Gastrocnemius medialis (tissue), 4 donors: Measurements from ENCODE around the gene HSD17B13. TPM values are rescaled to one million over a fixed set of nuclear protein-coding genes. Genes with fewer than 3 reads are reported as not detected.
"Not testable (repeated sequence)": the region's sequence is repeated elsewhere in the genome, so short reads cannot be mapped to it uniquely, and the experiment has no call there.

Experiments used
- ATAC-seq, 2 donors: fragments of 150-250 bp; one replicate each; pipeline ENCODE4 v1.9.1; 2016
- DNase-seq, 2 donors: peaks; one replicate each; pipeline ENCODE4 v3.0.0-alpha.2; 2019
- H3K27ac ChIP-seq, 4 donors: fragments of 200-600 bp; sonication (generic); 1 replicate in 1 of 4; 2 replicates in 3 of 4; pipeline ENCODE4 v1.5.1; 2016 to 2018; ENCODE audit warnings: mild to moderate bottlenecking in 2 of 4, moderate library complexity in 1 of 4
- H3K27me3 ChIP-seq, 3 donors: fragments of 200-600 bp; sonication (generic) in 2 of 3; 1 replicate in 1 of 3; 2 replicates in 2 of 3; pipeline versions ENCODE4 v1.5.1 to v1.6.0; 2016 to 2019; ENCODE audit warnings: mild to moderate bottlenecking in 1 of 3, moderate library complexity in 1 of 3
- H3K36me3 ChIP-seq, 2 donors: fragments of 200-600 bp; sonication (generic) in 1 of 2; one replicate each; pipeline ENCODE4 v1.5.1; 2017 to 2018
- H3K4me1 ChIP-seq, 2 donors: fragments of 200-600 bp; sonication (generic) in 1 of 2; one replicate each; pipeline ENCODE4 v1.5.1; 2016 to 2017; ENCODE audit warnings: mild to moderate bottlenecking in 2 of 2
- H3K4me3 ChIP-seq, 4 donors: fragments of 200-600 bp; sonication (generic) in 3 of 4; 1 replicate in 1 of 4; 2 replicates in 3 of 4; pipeline ENCODE4 v1.5.1; 2016 to 2019; ENCODE audit warnings: mild to moderate bottlenecking in 2 of 4
- H3K9me3 ChIP-seq, 3 donors: fragments of 200-600 bp; sonication (generic) in 2 of 3; 1 replicate in 1 of 3; 2 replicates in 2 of 3; pipeline ENCODE4 v1.5.1; 2016 to 2019
- CTCF ChIP-seq, 5 experiments: fragments of 450-650 bp in 3 of 5; fragments of 200-600 bp in 2 of 5; sonication (generic) in 2 of 5; IDR thresholded peaks in 4 of 5; conservative IDR thresholded peaks in 1 of 5; 1 replicate in 4 of 5; 2 replicates in 1 of 5; pipeline ENCODE4 v1.5.1; 2016 to 2019; ENCODE audit warnings: antibody characterized with exemption in 5 of 5, mild to moderate bottlenecking in 3 of 5, moderate library complexity in 3 of 5
- POLR2A ChIP-seq, 2 donors: fragments of 450-650 bp; IDR thresholded peaks; one replicate each; pipeline ENCODE4 v1.6.1; 2017; ENCODE audit warnings: antibody characterized with exemption in 2 of 2, mild to moderate bottlenecking in 2 of 2, moderate library complexity in 2 of 2
- in situ Hi-C, 4 donors: fragments of 200-750 bp; cut with MboI; loops; one replicate each; pipeline versions ENCODE4 v1.15.0 to v1.8.0; 2017; ENCODE audit warnings: low sequenced_read_pairs in 4 of 4
- intact Hi-C: fragments of 100-400 bp; cut with DNase I; formaldehyde crosslinking; loops from one replicate; pipeline ENCODE4 v1.15.1; 2023; ENCODE audit warnings: low total_unique reads
- total RNA-seq, 4 donors: library from RNA; depleted of rRNA; stranded (reverse); fragments of >200 nt; gene quantifications; one replicate each; pipeline versions ENCODE4 v1.1.0 to v1.2.3, GENCODE V29; 2016

Gene HSD17B13
- total RNA-seq, 4 donors from 2014 or later, result 0.13 to 0.58 (median 0.28) TPM

DNA sequence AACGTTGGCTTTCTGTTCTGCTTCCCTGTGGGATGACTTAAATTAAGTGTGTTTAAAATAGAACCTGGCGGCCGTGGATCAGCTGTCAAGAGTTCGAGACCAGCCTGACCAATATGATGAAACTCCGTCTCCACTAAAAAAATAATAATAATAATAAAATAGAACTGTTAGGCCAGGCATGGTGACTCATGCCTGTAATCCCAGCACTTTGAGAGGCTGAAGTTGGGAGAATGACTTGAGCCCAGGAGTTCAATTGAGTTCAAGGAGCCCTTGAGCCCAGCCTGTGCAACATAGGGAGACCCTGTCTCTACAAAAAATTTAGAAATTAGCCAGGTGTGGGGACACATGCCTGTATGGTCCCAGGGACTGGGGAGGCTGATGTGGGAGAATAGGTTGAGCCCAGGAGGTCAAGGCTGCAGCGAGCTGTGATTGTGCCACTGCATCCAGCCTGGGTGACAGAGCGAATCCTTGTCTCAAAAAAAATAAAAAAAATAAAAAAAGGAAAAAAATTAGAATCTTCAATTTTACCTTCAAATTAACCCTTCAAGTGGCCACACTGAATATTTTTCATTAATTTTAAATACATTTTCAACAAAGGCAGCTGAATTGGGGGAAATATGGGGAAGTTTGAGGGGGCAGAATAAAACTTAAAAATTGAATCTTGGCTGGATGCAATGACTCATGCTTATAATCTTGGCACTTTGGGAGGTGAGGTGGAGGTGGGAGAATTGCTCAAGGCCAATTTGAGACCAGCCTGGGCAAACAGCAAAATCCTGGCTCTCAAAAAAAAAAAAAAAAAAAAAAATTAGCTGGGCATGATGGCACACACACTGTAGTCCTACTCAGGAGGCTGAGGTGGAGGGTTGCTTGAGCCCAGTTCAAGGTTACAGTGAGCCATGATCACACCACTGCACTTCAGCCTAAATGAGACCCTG, 31.8 kb upstream of the HSD17B13 start:
- intact Hi-C loops (loop anchor here (5.0 to 10.0 kb wide), 2 partner anchors 490 to 618 kb away; no protein-coding TSS in a partner anchor), in situ Hi-C loops (loop anchor here in 1 of 4 donors (25.0 kb wide), 1 partner anchor 483 kb away; the partner anchor contains the start of gene MEPE)
- no peak overlapping the region for H3K4me3 ChIP-seq
- H3K27me3 ChIP-seq, result no peaks in the 10 kb centered on the region
- H3K9me3 ChIP-seq, result no peaks in the 10 kb centered on the region
- ATAC-seq, result peak in 1 of 2 donors; percentile 39
- peaks cover 0 to 4% of the 10 kb centered on the region in 2 donors for H3K4me1 ChIP-seq
- H3K36me3 ChIP-seq, result no peaks in the 10 kb centered on the region
- peak overlapping the region; percentile 6 to 50 (median 32) for H3K27ac ChIP-seq
- DNase-seq, result no peak
- TF ChIP-seq CTCF (IDR thresholded peaks at IDR 0.05 in 4 of 5, conservative IDR thresholded peaks at IDR 0.05 in 1 of 5) (no peak), POLR2A (IDR thresholded peaks at IDR 0.05) (no peak)

- TF ChIP-seq POLR2A (IDR thresholded peaks at IDR 0.05) (no peak), CTCF (IDR thresholded peaks at IDR 0.05 in 4 of 5, conservative IDR thresholded peaks at IDR 0.05 in 1 of 5) (peak; percentile 42 to 59 (median 56))
- Histone ChIP-seq H3K4me1 (peaks cover 0 to 4% of the 10 kb centered on the region in 2 donors), H3K9me3 (no peaks in the 10 kb centered on the region), H3K4me3 (no peak overlapping the region), H3K27me3 (no peaks in the 10 kb centered on the region), H3K36me3 (no peaks in the 10 kb centered on the region), H3K27ac (peak overlapping the region; percentile 6 to 50 (median 32))
- DNase-seq, result peak in 1 of 2 donors; percentile 38
- in situ Hi-C loops, result loop anchor here in 1 of 4 donors (25.0 kb wide), 1 partner anchor 484 kb away; the partner anchor contains the start of gene MEPE
- intact Hi-C loops, result loop anchor here (5.0 to 10.0 kb wide), 2 partner anchors 491 to 619 kb away; no protein-coding TSS in a partner anchor
- peak; percentile 42 to 94 for ATAC-seq
Observed at GRCh38 chr4:87353592-87353991, 30.9 kb upstream of the HSD17B13 start.

GRCh38 chr4:87345139-87345538, 22.5 kb upstream of the HSD17B13 start:
- in situ Hi-C loops (no loop called here), intact Hi-C loops (no loop called here)
- H3K4me1 ChIP-seq, result no peaks in the 10 kb centered on the region
- no peak overlapping the region for H3K27ac ChIP-seq
- ATAC-seq (no peak), DNase-seq (no peak)
- no peak for TF ChIP-seq CTCF (IDR thresholded peaks at IDR 0.05 in 4 of 5, conservative IDR thresholded peaks at IDR 0.05 in 1 of 5)
- no peak for TF ChIP-seq POLR2A (IDR thresholded peaks at IDR 0.05)
- peaks cover 0 to 4% (median 3%) of the 10 kb centered on the region in 3 donors for H3K9me3 ChIP-seq
- H3K27me3 ChIP-seq, result no peaks in the 10 kb centered on the region
- H3K36me3 ChIP-seq, result no peaks in the 10 kb centered on the region
- no peak overlapping the region for H3K4me3 ChIP-seq

GRCh38 chr4:87342872-87343271, 20.2 kb upstream of the HSD17B13 start:
- no peak for TF ChIP-seq POLR2A (IDR thresholded peaks at IDR 0.05)
- TF ChIP-seq CTCF (IDR thresholded peaks at IDR 0.05 in 4 of 5, conservative IDR thresholded peaks at IDR 0.05 in 1 of 5), result no peak
- intact Hi-C loops (no loop called here), in situ Hi-C loops (no loop called here)
- Histone ChIP-seq H3K27me3 (no peaks in the 10 kb centered on the region), H3K4me1 (no peaks in the 10 kb centered on the region), H3K27ac (peak overlapping the region in 2 of 4 donors; percentile 50 to 71), H3K4me3 (no peak overlapping the region), H3K9me3 (peaks cover 0 to 4% (median 3%) of the 10 kb centered on the region in 3 donors), H3K36me3 (no peaks in the 10 kb centered on the region)
- ATAC-seq (no peak), DNase-seq (no peak)

GRCh38 chr4:87341954-87342635, 19.4 kb upstream of the HSD17B13 start:
- H3K36me3 ChIP-seq, H3K4me1 ChIP-seq, intact Hi-C loops, H3K27me3 ChIP-seq, in situ Hi-C loops, H3K9me3 ChIP-seq: not testable (repeated sequence)
- ATAC-seq, result peak; percentile 90 to 96
- peak; percentile 18 to 72 for DNase-seq
- Histone ChIP-seq H3K27ac (peak overlapping the region; percentile 50 to 71 (median 57)), H3K4me3 (peak overlapping the region in 2 of 4 donors; percentile 26 to 35)
